KOPT-K1 (cell line): ENCODE results near the gene WDPCP.
"Not testable (repeated sequence)": the region's sequence is repeated elsewhere in the genome, so short reads cannot be mapped to it uniquely, and the experiment has no call there.

Experiments used
- H3K27ac ChIP-seq: fragments of 200-600 bp; sonication (generic); 2 replicates; pipeline ENCODE4 v1.5.1; 2016; ENCODE audit warnings: antibody characterized with exemption, mild to moderate bottlenecking, low read depth, low read length; ENCODE audit not compliant: poor library complexity, severe bottlenecking
- H3K36me3 ChIP-seq: fragments of 200-600 bp; sonication (generic); 2 replicates; pipeline ENCODE4 v1.5.1; 2017; ENCODE audit warnings: antibody characterized with exemption, mild to moderate bottlenecking, low read length, moderate library complexity; ENCODE audit not compliant: insufficient read depth
- H3K9me3 ChIP-seq: fragments of 200-600 bp; sonication (generic); 2 replicates; pipeline ENCODE4 v1.5.1; 2017; ENCODE audit warnings: antibody characterized with exemption, low read length, mild to moderate bottlenecking; ENCODE audit not compliant: insufficient read depth, poor library complexity, severe bottlenecking

Gene WDPCP

DNA sequence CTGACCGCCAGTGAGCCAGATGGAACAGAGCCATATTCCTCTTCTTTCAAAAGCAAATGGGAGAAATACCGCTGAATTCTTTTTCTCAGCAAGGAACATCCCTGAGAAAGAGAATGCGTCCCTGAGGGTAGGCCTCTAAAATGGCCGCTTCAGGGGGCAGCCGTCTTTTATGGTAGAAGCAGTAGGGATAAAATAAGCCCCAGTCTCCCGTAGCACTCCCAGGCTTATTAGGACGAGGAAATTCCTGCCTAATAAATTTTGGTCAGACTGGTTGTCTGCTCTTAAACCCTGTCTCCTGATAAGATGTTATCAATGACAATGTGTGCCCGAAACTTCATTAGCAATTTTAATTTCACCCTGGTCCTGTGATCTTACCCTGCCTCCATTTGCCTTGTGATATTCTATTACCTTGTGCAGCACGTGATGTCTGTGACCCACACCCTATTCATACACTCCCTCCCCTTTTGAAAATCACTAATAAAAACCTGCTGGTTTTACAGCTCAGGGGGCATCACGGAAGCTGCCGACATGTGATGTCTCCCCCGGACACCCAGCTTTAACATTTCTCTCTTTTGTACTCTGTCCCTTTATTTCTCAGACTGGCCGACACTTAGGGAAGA is 14.4 kb downstream of the WDPCP start:
- H3K27ac ChIP-seq, H3K9me3 ChIP-seq, H3K36me3 ChIP-seq: not testable (repeated sequence)

- not testable (repeated sequence) for H3K36me3 ChIP-seq, H3K27ac ChIP-seq
- peaks cover 10% of the 10 kb centered on the region for H3K9me3 ChIP-seq
These were observed 15.3 kb downstream of the WDPCP start for GRCh38 chr2:63573026-63573425.

DNA sequence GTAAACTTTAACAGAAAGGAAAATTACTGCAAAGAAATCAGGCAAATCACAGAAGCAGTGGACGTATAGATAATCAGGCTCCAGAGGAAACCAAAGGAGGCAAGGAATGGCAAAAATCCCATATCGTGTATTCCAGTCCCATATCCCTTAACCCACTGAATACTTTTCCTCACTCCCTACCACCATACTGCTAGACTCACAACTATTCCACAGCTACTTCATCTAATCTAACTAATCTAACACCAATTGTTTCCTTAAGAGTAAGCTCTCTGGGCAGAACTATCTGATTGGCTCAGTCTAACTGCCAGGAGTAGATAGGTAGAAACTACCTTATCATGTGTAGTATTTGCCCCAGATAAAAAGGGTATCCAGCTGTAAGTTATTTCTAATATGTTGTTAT is 16.3 kb downstream of the WDPCP start:
- Histone ChIP-seq H3K36me3 (no peaks in the 10 kb centered on the region), H3K9me3 (peaks cover 19% of the 10 kb centered on the region), H3K27ac (no peak overlapping the region)

DNA sequence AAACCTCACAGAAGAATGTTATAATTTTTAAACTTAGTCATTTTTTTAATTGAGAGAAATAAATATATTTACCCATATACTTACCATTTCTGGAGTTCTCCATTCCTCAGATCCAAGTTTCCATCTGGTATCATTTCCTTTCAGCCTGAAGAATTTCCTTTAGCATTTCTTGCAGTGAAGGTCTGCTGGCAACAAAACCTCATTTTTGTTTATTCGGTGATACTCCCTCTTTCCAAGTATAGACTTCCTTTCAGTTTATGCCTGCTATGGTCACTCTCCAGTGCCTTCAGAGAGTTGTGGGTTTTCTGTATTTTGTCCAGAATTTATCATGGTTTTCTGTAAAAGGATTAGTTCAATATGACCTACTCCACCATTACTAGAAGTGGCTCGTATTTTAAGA is 17.0 kb downstream of the WDPCP start:
- H3K9me3 ChIP-seq, result peaks cover 26% of the 10 kb centered on the region
- H3K27ac ChIP-seq, result no peak overlapping the region
- no peaks in the 10 kb centered on the region for H3K36me3 ChIP-seq

DNA sequence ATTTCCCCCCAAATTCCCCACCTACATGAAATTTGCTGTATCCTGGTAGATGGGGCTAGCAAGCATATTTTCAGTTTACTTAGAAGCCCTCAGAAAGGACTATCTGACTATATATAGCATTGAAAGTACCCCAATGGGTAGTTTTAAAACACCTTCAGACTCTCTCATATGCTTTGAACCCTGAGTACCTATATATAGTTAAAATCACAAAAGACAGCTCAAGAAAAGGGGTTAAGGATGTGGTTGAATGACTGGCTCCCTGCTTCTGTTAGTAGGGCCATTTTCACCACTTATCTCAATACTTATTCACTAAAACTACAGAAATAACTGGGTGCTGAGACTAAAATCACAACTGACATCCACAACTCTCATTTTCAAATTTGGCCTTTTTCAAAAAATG is 18.5 kb downstream of the WDPCP start:
- Histone ChIP-seq H3K36me3 (no peaks in the 10 kb centered on the region), H3K27ac (no peak overlapping the region)

DNA sequence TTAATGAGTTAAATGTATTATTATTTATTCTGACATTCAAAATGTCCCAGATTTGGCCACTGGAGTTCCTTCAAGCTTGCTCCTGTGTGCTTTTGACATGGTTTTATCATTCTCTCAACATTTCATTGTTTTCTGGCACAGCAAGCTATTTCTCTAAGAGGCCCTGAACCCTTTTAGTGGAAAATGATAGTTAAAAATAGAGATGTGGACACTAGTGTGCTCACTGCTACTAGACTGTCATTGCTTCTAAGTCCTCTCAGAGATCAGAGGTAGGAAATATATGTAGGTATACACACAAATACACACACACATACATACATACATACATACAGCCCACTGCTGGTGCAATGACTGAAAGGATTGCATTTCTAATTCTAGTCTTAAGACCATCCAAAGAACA is 25.5 kb downstream of the WDPCP start:
- Histone ChIP-seq H3K9me3 (peaks cover 37% of the 10 kb centered on the region), H3K36me3 (no peaks in the 10 kb centered on the region), H3K27ac (no peak overlapping the region)

More for the DNA sequence above, 18.5 kb downstream of the WDPCP start:
- peaks cover 29% of the 10 kb centered on the region for H3K9me3 ChIP-seq

DNA sequence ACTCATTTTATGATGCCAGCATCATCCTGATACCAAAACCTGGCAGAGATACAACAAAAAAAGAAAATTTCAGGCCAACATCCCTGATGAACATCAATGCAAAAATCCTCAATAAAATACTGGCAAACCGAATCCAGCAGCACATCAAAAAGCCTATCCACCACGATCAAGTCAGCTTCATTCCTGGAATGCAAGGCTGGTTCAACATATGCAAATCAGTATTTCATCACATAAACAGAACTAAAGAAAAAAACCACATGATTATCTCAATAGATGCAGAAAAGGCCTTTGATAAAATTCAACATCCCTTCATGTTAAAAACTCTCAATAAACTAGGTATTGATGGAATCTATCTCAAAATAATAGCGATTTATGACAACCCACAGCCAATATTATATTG is 29.4 kb downstream of the WDPCP start:
- H3K27ac ChIP-seq, H3K36me3 ChIP-seq: not testable (repeated sequence)
- peaks cover 26% of the 10 kb centered on the region for H3K9me3 ChIP-seq

DNA sequence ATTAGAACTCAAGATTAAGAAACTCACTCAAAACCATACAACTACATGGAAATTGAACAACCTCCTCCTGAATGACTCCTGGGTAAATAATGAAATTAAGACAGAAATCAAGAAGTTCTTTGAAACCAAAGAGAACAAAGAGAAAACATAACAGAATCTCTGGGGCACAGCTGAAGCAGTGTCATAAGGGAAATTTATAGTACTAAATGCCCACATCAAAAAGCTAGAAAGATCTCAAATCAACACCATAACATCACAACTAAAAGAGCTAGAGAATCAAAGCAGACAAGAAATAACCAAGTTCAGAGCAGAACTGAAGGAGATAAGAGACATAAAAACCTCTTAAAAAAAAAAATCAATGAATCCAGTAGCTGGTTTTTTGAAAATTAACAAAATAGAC is 30.5 kb downstream of the WDPCP start:
- peaks cover 26% of the 10 kb centered on the region for H3K9me3 ChIP-seq
- H3K36me3 ChIP-seq, H3K27ac ChIP-seq: not testable (repeated sequence)

DNA sequence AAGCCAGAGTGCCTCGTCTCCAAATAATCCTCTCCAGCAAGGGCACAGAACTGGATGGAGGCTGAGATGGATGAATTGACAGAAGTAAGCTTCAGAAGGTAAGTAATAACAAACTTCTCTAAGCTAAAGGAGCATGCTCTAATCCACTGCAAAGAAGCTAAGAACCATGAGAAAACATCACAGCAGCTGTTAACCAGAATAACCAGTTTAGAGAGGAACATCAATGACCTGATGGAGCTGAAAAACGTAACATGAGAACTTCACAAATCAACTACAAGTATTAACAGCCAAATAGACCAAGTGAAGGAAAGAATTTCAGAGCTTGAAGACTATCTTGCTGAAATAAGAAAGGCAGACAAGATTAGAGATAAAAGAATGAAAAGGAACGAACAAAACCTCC is 32.3 kb downstream of the WDPCP start:
- no peak overlapping the region for H3K27ac ChIP-seq
- H3K36me3 ChIP-seq, result no peaks in the 10 kb centered on the region
- H3K9me3 ChIP-seq, result peaks cover 14% of the 10 kb centered on the region

DNA sequence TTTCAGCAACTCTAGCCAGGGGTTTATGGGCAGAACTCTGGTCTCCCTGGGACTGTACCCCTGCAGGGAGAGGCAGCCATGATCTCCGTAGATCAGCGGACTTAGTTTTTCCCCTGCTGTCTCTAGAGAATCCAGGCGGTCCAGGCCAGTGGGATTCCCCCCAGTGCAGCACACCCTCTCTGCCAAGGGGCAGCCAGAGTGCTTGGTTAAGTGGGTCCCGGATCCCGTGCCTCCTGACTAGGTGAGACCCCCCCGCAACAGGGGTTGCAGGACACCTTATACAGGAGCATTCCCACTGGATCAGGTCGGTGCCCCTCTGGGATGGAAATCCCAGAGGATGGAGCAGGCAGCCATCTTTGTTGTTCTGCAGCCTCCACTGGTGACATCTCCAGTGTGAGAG is 33.0 kb downstream of the WDPCP start:
- Histone ChIP-seq H3K9me3 (peaks cover 13% of the 10 kb centered on the region), H3K36me3 (no peaks in the 10 kb centered on the region), H3K27ac (no peak overlapping the region)

- Histone ChIP-seq H3K9me3 (peaks cover 4% of the 10 kb centered on the region), H3K27ac (no peak overlapping the region), H3K36me3 (no peaks in the 10 kb centered on the region)
These were observed 35.2 kb downstream of the WDPCP start for GRCh38 chr2:63553049-63553448.

DNA sequence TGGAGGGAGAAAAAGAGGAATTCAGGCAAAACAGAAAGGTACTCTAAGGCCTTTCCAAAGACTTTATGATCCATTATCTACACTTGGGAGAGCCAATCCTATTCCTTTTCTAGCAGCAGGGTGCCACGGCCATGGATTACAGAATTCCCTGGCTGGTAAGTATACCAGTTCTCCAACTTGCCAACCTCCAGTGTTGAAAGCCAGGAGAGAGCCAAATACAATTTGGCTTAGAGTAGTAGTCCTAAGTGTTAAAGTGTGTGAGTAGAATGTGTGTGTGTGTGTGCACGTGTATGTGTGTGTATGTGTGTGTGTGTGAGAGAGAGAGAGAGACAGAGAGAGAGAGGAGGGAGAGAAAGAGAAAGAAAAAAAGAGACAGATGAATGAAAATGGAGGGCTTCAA is 43.3 kb downstream of the WDPCP start:
- Histone ChIP-seq H3K36me3 (no peaks in the 10 kb centered on the region), H3K9me3 (no peaks in the 10 kb centered on the region), H3K27ac (no peak overlapping the region)

DNA sequence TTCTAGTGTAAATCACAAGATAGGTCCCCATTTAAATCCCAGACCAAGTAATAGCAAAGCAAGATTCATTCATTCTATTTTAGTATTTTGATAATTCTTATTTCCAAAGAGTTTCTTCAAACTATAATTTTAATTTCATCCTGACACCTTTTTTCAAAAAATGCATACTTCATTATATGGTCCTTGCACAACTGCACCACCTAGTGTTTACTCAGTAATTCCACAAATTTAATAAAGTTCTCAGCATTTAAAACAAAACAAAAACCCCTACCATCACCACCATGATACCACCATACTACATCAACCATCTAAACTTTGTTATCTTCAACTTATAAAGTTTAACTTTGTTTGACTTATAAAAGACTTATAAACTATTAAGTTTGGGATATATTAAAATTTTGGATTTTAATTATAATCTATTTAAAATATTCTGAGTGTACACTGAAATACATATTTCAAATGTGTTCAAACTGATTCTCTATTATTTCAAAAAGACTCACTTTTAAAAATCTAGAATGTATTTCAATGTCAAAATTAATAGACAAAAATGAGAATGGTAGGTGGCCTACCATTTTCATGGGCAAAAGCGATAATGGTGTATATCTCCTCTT is 44.2 kb downstream of the WDPCP start:
- Histone ChIP-seq H3K9me3 (no peaks in the 10 kb centered on the region), H3K27ac (no peak overlapping the region), H3K36me3 (no peaks in the 10 kb centered on the region)

- no peaks in the 10 kb centered on the region for H3K36me3 ChIP-seq
- H3K27ac ChIP-seq, result no peak overlapping the region
- no peaks in the 10 kb centered on the region for H3K9me3 ChIP-seq
These were observed 48.7 kb downstream of the WDPCP start for GRCh38 chr2:63539416-63540162.

- H3K9me3 ChIP-seq, result no peaks in the 10 kb centered on the region
- H3K27ac ChIP-seq, result no peak overlapping the region
- H3K36me3 ChIP-seq, result no peaks in the 10 kb centered on the region
These were observed 49.9 kb downstream of the WDPCP start for GRCh38 chr2:63538390-63538789.

DNA sequence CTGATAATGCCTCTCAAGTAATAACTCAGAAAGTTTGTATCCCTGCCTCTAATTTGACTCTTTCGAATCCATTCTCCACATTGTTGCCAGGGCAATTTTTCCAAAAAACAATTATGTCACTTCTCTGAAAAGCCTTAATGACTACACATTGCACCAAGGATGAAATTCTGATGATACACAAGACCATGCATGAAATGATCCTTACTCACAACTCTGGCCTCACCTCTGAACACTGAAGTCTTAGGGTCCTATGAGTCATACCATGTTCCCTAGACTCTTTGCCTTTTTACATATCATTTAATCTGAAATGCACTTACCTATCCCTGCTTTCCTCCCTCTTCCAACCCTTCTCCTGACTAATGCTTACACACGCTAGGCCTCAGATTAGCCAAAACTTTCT is 51.0 kb downstream of the WDPCP start:
- Histone ChIP-seq H3K36me3 (no peaks in the 10 kb centered on the region), H3K9me3 (no peaks in the 10 kb centered on the region), H3K27ac (no peak overlapping the region)
